HepG2 (cell line): ENCODE results near the gene HS3ST3A1.

Source experiments
- EED ChIP-seq: sonication (generic); formaldehyde crosslinking; IDR thresholded peaks from 2 replicates; pipeline ENCODE4 v1.5.0; 2020; ENCODE audit warnings: mild to moderate bottlenecking, missing genetic modification reagents
- FOXA1 ChIP-seq, 2 experiments: fragments of 450-650 bp in 1 of 2; sonication (generic) in 1 of 2; formaldehyde crosslinking in 1 of 2; IDR thresholded peaks; 2 replicates each; pipeline versions ENCODE4 v1.4.0 to v1.6.1; 2016 to 2020; ENCODE audit warnings: missing genetic modification reagents in 1 of 2
- HCFC1 ChIP-seq: fragments of 150-350 bp; IDR thresholded peaks from 2 replicates; pipeline ENCODE4 v1.6.1; 2014; ENCODE audit warnings: low read depth, low read length
- HDAC6 ChIP-seq: fragments of 200-600 bp; sonication (generic); IDR thresholded peaks from 2 replicates; pipeline ENCODE4 v1.7.0; 2017; ENCODE audit warnings: mild to moderate bottlenecking, antibody characterized with exemption, low read length, low read depth
- HOXD1 ChIP-seq: sonication (generic); formaldehyde crosslinking; IDR thresholded peaks from 2 replicates; pipeline ENCODE4 v1.5.0; 2020; ENCODE audit warnings: missing genetic modification reagents
- POLR2AphosphoS5 ChIP-seq: IDR thresholded peaks from 2 replicates; pipeline ENCODE4 v1.6.1; 2012; ENCODE audit warnings: low read depth, low read length
- TBL1XR1 ChIP-seq: fragments of 150-350 bp; IDR thresholded peaks from 2 replicates; pipeline ENCODE4 v1.6.1; 2014; ENCODE audit warnings: borderline replicate concordance, low read length; ENCODE audit not compliant: partially characterized antibody
- ZFP36L1 ChIP-seq: sonication (generic); formaldehyde crosslinking; IDR thresholded peaks from 2 replicates; pipeline ENCODE4 v1.8.0; 2022; ENCODE audit warnings: mild to moderate bottlenecking, missing genetic modification reagents, moderate library complexity
- ZNF3 ChIP-seq: IDR thresholded peaks from 2 replicates; pipeline ENCODE4 v1.7.0; 2017; ENCODE audit warnings: inconsistent platforms
- ZNF317 ChIP-seq: sonication (generic); formaldehyde crosslinking; IDR thresholded peaks from 2 replicates; pipeline ENCODE4 v1.5.0; 2020; ENCODE audit warnings: mild to moderate bottlenecking, missing genetic modification reagents
- ZNF816 ChIP-seq: sonication (generic); formaldehyde crosslinking; IDR thresholded peaks from 2 replicates; pipeline ENCODE4 v1.8.0; 2022; ENCODE audit warnings: missing genetic modification reagents, mild to moderate bottlenecking, borderline replicate concordance
- TF ChIP-seq, protein P1 (sequence below), 2 experiments: sonication (generic) in 1 of 2; formaldehyde crosslinking in 1 of 2; IDR thresholded peaks; 2 replicates each; pipeline versions ENCODE4 v1.4.0 to v1.6.1; 2018 to 2020; ENCODE audit warnings: missing genetic modification reagents in 2 of 2, borderline replicate concordance in 1 of 2, low read depth in 1 of 2, mild to moderate bottlenecking in 1 of 2, missing biosample characterization in 1 of 2
- TF ChIP-seq, protein P2 (sequence below): sonication (generic); formaldehyde crosslinking; IDR thresholded peaks from 2 replicates; pipeline ENCODE4 v1.8.1; 2023; ENCODE audit warnings: missing genetic modification reagents, inconsistent platforms, borderline replicate concordance
- TF ChIP-seq, protein P3 (sequence below): sonication (generic); formaldehyde crosslinking; IDR thresholded peaks from 2 replicates; pipeline ENCODE4 v1.9.0; 2022; ENCODE audit warnings: low read depth, missing genetic modification reagents

DNA sequence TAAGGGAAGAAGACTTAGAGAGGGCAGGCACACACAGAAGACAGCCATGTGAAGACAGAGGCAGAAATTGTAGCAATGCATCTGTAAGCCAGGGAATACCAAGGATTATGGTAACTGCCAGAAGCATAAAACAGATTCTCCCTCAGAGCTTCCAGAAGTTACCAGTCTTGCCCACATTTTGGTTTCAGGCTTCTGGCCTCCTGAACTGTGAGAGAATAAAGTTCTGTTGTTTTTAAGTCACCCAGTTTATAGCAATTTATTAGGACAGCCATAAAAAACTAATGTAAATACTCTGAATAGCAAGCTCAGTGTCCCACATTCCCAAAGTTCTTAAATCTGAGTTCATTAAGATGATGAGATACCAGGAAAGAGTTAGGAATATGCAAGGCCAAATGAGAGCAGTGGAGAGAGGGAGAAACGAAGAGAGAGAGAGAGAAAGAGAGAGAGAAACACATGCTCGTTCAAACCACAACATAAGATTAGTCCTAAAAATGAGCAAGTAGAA, 123.4 kb downstream of the HS3ST3A1 start:
- TF ChIP-seq ZFP36L1 (CRISPR knock-in tag) (no peak), ZNF317 (CRISPR knock-in tag) (no peak), EED (no peak), HDAC6 (no peak), FOXA1 (IDR thresholded peaks at IDR 0.05) (no peak), FOXA1 (CRISPR knock-in tag; IDR thresholded peaks at IDR 0.05) (no peak), TBL1XR1 (no peak), HOXD1 (CRISPR knock-in tag) (no peak), HCFC1 (no peak), POLR2AphosphoS5 (no peak), ZNF3 (CRISPR knock-in tag) (no peak), ZNF816 (CRISPR knock-in tag) (no peak)
- TF ChIP-seq, protein P1, sequence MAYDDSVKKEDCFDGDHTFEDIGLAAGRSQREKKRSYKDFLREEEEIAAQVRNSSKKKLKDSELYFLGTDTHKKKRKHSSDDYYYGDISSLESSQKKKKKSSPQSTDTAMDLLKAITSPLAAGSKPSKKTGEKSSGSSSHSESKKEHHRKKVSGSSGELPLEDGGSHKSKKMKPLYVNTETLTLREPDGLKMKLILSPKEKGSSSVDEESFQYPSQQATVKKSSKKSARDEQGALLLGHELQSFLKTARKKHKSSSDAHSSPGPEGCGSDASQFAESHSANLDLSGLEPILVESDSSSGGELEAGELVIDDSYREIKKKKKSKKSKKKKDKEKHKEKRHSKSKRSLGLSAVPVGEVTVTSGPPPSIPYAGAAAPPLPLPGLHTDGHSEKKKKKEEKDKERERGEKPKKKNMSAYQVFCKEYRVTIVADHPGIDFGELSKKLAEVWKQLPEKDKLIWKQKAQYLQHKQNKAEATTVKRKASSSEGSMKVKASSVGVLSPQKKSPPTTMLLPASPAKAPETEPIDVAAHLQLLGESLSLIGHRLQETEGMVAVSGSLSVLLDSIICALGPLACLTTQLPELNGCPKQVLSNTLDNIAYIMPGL (CRISPR knock-in tag; IDR thresholded peaks at IDR 0.05; ENCODE audit: borderline replicate concordance in 1 of 2, low read depth in 1 of 2), result no peak
- TF ChIP-seq, protein P2, sequence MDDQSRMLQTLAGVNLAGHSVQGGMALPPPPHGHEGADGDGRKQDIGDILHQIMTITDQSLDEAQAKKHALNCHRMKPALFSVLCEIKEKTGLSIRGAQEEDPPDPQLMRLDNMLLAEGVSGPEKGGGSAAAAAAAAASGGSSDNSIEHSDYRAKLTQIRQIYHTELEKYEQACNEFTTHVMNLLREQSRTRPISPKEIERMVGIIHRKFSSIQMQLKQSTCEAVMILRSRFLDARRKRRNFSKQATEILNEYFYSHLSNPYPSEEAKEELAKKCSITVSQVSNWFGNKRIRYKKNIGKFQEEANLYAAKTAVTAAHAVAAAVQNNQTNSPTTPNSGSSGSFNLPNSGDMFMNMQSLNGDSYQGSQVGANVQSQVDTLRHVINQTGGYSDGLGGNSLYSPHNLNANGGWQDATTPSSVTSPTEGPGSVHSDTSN (CRISPR knock-in tag), result no peak
- TF ChIP-seq, protein P3, sequence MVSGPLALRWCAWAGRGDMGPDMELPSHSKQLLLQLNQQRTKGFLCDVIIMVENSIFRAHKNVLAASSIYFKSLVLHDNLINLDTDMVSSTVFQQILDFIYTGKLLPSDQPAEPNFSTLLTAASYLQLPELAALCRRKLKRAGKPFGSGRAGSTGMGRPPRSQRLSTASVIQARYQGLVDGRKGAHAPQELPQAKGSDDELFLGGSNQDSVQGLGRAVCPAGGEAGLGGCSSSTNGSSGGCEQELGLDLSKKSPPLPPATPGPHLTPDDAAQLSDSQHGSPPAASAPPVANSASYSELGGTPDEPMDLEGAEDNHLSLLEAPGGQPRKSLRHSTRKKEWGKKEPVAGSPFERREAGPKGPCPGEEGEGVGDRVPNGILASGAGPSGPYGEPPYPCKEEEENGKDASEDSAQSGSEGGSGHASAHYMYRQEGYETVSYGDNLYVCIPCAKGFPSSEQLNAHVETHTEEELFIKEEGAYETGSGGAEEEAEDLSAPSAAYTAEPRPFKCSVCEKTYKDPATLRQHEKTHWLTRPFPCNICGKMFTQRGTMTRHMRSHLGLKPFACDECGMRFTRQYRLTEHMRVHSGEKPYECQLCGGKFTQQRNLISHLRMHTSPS (CRISPR knock-in tag), result no peak
